A673 (cell line): ENCODE results near the gene RNF144B. TPM values are rescaled to one million over a fixed set of nuclear protein-coding genes. Genes with fewer than 3 reads are reported as not detected.

Experiments
- BruUV-seq: library from RNA; stranded (reverse); fragments of 400-500 nt; replicated peaks from 2 replicates; lab custom pipeline; 2021; lab: Mats Ljungman, UMichigan
- CTCF ChIA-PET: fragments of 300-600 bp; sonication (Branson Sonifier 250); formaldehyde crosslinking; loops from one replicate; lab custom pipeline; 2022; ENCODE audit warnings: antibody characterized with exemption; lab: Charles Lee
- POLR2A ChIA-PET: fragments of 300-600 bp; sonication (Branson Sonifier 250); formaldehyde crosslinking; loops from one replicate; lab custom pipeline; 2022; ENCODE audit warnings: antibody characterized with exemption; ENCODE audit not compliant: low non-redundant PET; lab: Charles Lee
- DNase-seq: peaks from one replicate; pipeline ENCODE4 v3.0.0-alpha.2; 2015; ENCODE audit warnings: low spot score
- H3K27ac ChIP-seq: fragments of 200-600 bp; sonication (generic); 2 replicates; pipeline ENCODE4 v1.5.1; 2016; ENCODE audit warnings: mixed run types, low read depth, mild to moderate bottlenecking, mixed read lengths, antibody characterized with exemption, low read length; ENCODE audit not compliant: poor library complexity, severe bottlenecking
- H3K27me3 ChIP-seq: fragments of 200-600 bp; sonication (generic); replicated peaks from 2 replicates; pipeline ENCODE4 v1.6.1; 2017; ENCODE audit warnings: mixed run types, low read depth, mild to moderate bottlenecking, mixed read lengths, antibody characterized with exemption, low read length; ENCODE audit not compliant: insufficient read depth, poor library complexity
- H3K36me3 ChIP-seq: fragments of 200-600 bp; sonication (generic); 2 replicates; pipeline ENCODE4 v1.6.1; 2016; ENCODE audit warnings: mixed run types, mild to moderate bottlenecking, mixed read lengths, antibody characterized with exemption, low read length; ENCODE audit not compliant: insufficient read depth, poor library complexity, severe bottlenecking
- H3K4me1 ChIP-seq: fragments of 200-600 bp; sonication (generic); 2 replicates; pipeline ENCODE4 v1.6.1; 2017; ENCODE audit warnings: mixed run types, mild to moderate bottlenecking, mixed read lengths, antibody characterized with exemption, low read length; ENCODE audit not compliant: insufficient read depth, poor library complexity, severe bottlenecking
- H3K4me3 ChIP-seq: fragments of 200-600 bp; sonication (generic); 2 replicates; pipeline ENCODE4 v1.5.1; 2016; ENCODE audit warnings: low read depth, mixed run types, mild to moderate bottlenecking, mixed read lengths, low read length; ENCODE audit not compliant: poor library complexity, severe bottlenecking
- H3K9me3 ChIP-seq: fragments of 200-600 bp; sonication (generic); 2 replicates; pipeline ENCODE4 v1.6.1; 2016; ENCODE audit warnings: mixed run types, low read depth, mild to moderate bottlenecking, mixed read lengths, antibody characterized with exemption, low read length; ENCODE audit not compliant: poor library complexity, severe bottlenecking
- CTCF ChIP-seq: fragments of 300-800, 200-600 bp; sonication (generic); conservative IDR thresholded peaks from 2 replicates; pipeline ENCODE4 v1.5.1; 2017; ENCODE audit warnings: low read depth, mild to moderate bottlenecking, antibody characterized with exemption, low read length, moderate library complexity, mixed read lengths
- EZH2 ChIP-seq: fragments of 200-600 bp; sonication (generic); IDR thresholded peaks from 2 replicates; pipeline ENCODE4 v1.6.1; 2017; ENCODE audit warnings: borderline replicate concordance, low read depth, mild to moderate bottlenecking, mixed read lengths, antibody characterized with exemption, low read length; ENCODE audit not compliant: poor library complexity, severe bottlenecking
- intact Hi-C: fragments of 100-400 bp; cut with micrococcal nuclease; formaldehyde crosslinking; loops from one replicate; pipeline ENCODE4 v1.10.0; 2022; ENCODE audit not compliant: unreplicated experiment
- total RNA-seq: library from RNA; stranded (reverse); gene quantifications from 2 replicates; pipeline ENCODE4 v1.2.3, GENCODE V29; 2021

RNF144B gene
- total RNA-seq, 1 experiment from 2014 or later = 0.82 TPM

- no peaks in the 10 kb centered on the region for H3K36me3 ChIP-seq
- intact Hi-C loops = no loop called here
- no peaks in the 10 kb centered on the region for H3K9me3 ChIP-seq
- H3K27ac ChIP-seq = no peak overlapping the region
- POLR2A ChIA-PET = interaction anchor here (0.6 kb wide), 1 partner anchor 26 kb away, joined by 3 read pairs; no protein-coding TSS in a partner anchor
- CTCF ChIA-PET = no interaction called here
- peaks cover 17% of the 10 kb centered on the region for H3K4me1 ChIP-seq
- no peak overlapping the region for H3K4me3 ChIP-seq
- TF ChIP-seq EZH2 (no peak), CTCF (no peak)
- DNase-seq = no peak
- BruUV-seq = no TSS peak
- no peaks in the 10 kb centered on the region for H3K27me3 ChIP-seq
Observed at GRCh38 chr6:18481870-18482269, 94.7 kb downstream of the RNF144B start.

GRCh38 chr6:18485660-18486435, 98.7 kb downstream of the RNF144B start:
- Histone ChIP-seq H3K9me3 (no peaks in the 10 kb centered on the region), H3K36me3 (no peaks in the 10 kb centered on the region), H3K27ac (no peak overlapping the region), H3K27me3 (no peaks in the 10 kb centered on the region), H3K4me1 (no peaks in the 10 kb centered on the region), H3K4me3 (no peak overlapping the region)
- TF ChIP-seq CTCF (no peak), EZH2 (no peak)
- ChIA-PET CTCF (no interaction called here), POLR2A (interaction anchor here (0.5 kb wide), 1 partner anchor 449 kb away, joined by 3 read pairs; no protein-coding TSS in a partner anchor)
- no peak for DNase-seq
- intact Hi-C loops = no loop called here
- no TSS peak for BruUV-seq

- BruUV-seq = no TSS peak
- no peak for DNase-seq
- intact Hi-C loops = no loop called here
- no peaks in the 10 kb centered on the region for H3K36me3 ChIP-seq
- H3K9me3 ChIP-seq = no peaks in the 10 kb centered on the region
- H3K27ac ChIP-seq = no peak overlapping the region
- TF ChIP-seq EZH2 (no peak), CTCF (no peak)
- no peaks in the 10 kb centered on the region for H3K4me1 ChIP-seq
- no peaks in the 10 kb centered on the region for H3K27me3 ChIP-seq
- CTCF ChIA-PET = no interaction called here
- POLR2A ChIA-PET = no interaction called here
- H3K4me3 ChIP-seq = no peak overlapping the region
Observed at GRCh38 chr6:18488004-18488403, 100.9 kb downstream of the RNF144B start.
